SH-SY5Y (cell line): ENCODE measurements around the gene SERPINB2.

ENCODE experiments used
- GATA2 ChIP-seq: IDR thresholded peaks from 2 replicates; pipeline ENCODE4 v1.6.1; 2011; ENCODE audit warnings: mild to moderate bottlenecking, low read depth, low read length
- GATA3 ChIP-seq: IDR thresholded peaks from 2 replicates; pipeline ENCODE4 v1.6.1; 2011; ENCODE audit warnings: low read depth, mild to moderate bottlenecking, low read length, moderate library complexity

DNA sequence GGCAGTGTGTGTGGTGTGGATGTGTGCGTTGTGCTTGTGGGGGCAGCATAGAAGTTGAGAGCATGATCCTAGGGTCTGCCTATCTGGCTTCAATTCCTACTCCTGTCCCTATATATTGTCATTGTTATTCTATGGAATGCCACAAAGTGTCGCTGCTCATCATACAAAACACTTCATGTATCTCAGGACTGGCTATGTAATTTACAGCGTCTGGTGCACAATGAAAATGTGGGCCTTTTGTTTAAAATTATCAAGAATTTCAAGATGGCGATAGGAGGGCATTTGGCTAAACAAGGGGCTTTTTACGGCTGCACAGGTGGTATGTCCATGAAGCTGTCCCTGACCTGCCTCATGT, 3.4 kb downstream of the SERPINB2 start:
- no peak for TF ChIP-seq GATA2
- no peak for TF ChIP-seq GATA3
